Measurements from ENCODE around the gene JAZF1.

The JAZF1 gene

GRCh38 chr7:28144266-28144665 lies 36.3 kb downstream of the JAZF1 start:
- TF ChIP-seq TCF12 (IDR thresholded peaks at IDR 0.05; ENCODE audit: low read depth) (no peak), REST (IDR thresholded peaks at IDR 0.05; ENCODE audit: low read depth) (no peak), MAX (IDR thresholded peaks at IDR 0.05) (no peak), FOXM1 (IDR thresholded peaks at IDR 0.05; ENCODE audit: borderline replicate concordance, low read depth) (no peak), EP300 (IDR thresholded peaks at IDR 0.05; ENCODE audit: borderline replicate concordance) (no peak), NFIC (IDR thresholded peaks at IDR 0.05) (no peak), EGR1 (IDR thresholded peaks at IDR 0.05) (no peak), ZBTB7A (IDR thresholded peaks at IDR 0.05; ENCODE audit: low read depth) (no peak)

DNA sequence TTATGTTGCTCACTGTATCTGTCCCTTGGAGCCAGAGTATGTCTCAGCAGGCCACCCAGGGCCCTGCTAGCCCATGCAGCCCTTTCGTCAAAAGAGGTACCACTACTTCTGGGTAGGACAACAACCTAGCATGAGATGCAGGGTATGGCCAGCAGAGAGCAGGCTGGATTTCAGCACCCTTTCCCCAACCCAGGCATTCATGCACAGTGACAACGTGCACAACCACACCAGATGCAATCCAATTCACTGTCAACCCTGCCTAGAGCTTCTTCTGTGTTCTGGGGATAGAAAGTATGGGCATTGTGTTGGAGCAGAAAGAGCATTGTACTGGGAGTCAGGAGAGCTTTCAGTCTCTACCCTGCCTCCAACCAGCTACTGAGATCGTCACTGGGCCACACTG lies 37.9 kb downstream of the JAZF1 start:
- no peak for TF ChIP-seq TCF12 (IDR thresholded peaks at IDR 0.05; ENCODE audit: low read depth)
- TF ChIP-seq CREB1 (IDR thresholded peaks at IDR 0.05; ENCODE audit: low read depth): no peak
- no peak for TF ChIP-seq EGR1 (IDR thresholded peaks at IDR 0.05)
- TF ChIP-seq CEBPB (IDR thresholded peaks at IDR 0.05): no peak
- no peak for TF ChIP-seq RAD21 (IDR thresholded peaks at IDR 0.05; ENCODE audit: low read depth)
- no peak for TF ChIP-seq TEAD4 (IDR thresholded peaks at IDR 0.05)
- TF ChIP-seq EP300 (IDR thresholded peaks at IDR 0.05; ENCODE audit: borderline replicate concordance): no peak

GRCh38 chr7:28140979-28141378 lies 39.6 kb downstream of the JAZF1 start:
- no peak for TF ChIP-seq EGR1 (IDR thresholded peaks at IDR 0.05)
- TF ChIP-seq EP300 (IDR thresholded peaks at IDR 0.05; ENCODE audit: borderline replicate concordance): no peak
- TF ChIP-seq TAF1 (IDR thresholded peaks at IDR 0.05; ENCODE audit: low read depth): no peak
- no peak for TF ChIP-seq CEBPB (IDR thresholded peaks at IDR 0.05)
- TF ChIP-seq ZBTB7A (IDR thresholded peaks at IDR 0.05; ENCODE audit: low read depth): no peak
- no peak for TF ChIP-seq FOXM1 (IDR thresholded peaks at IDR 0.05; ENCODE audit: borderline replicate concordance, low read depth)
- no peak for TF ChIP-seq RAD21 (IDR thresholded peaks at IDR 0.05; ENCODE audit: low read depth)
- TF ChIP-seq CREB1 (IDR thresholded peaks at IDR 0.05; ENCODE audit: low read depth): no peak
- no peak for TF ChIP-seq TCF12 (IDR thresholded peaks at IDR 0.05; ENCODE audit: low read depth)

GRCh38 chr7:28138837-28139236 lies 41.8 kb downstream of the JAZF1 start:
- TF ChIP-seq TEAD4 (IDR thresholded peaks at IDR 0.05) (no peak), CREB1 (IDR thresholded peaks at IDR 0.05; ENCODE audit: low read depth) (no peak), TCF12 (IDR thresholded peaks at IDR 0.05; ENCODE audit: low read depth) (no peak), CEBPB (IDR thresholded peaks at IDR 0.05) (no peak), FOXM1 (IDR thresholded peaks at IDR 0.05; ENCODE audit: borderline replicate concordance, low read depth) (no peak), RAD21 (IDR thresholded peaks at IDR 0.05; ENCODE audit: low read depth) (no peak), TAF1 (IDR thresholded peaks at IDR 0.05; ENCODE audit: low read depth) (no peak), EP300 (IDR thresholded peaks at IDR 0.05; ENCODE audit: borderline replicate concordance) (no peak), ZBTB7A (IDR thresholded peaks at IDR 0.05; ENCODE audit: low read depth) (no peak), MAX (IDR thresholded peaks at IDR 0.05) (no peak), NFIC (IDR thresholded peaks at IDR 0.05) (no peak), YY1 (IDR thresholded peaks at IDR 0.05; ENCODE audit: low read depth) (no peak), REST (IDR thresholded peaks at IDR 0.05; ENCODE audit: low read depth) (no peak), EGR1 (IDR thresholded peaks at IDR 0.05) (no peak)
- TF ChIP-seq, protein P1, sequence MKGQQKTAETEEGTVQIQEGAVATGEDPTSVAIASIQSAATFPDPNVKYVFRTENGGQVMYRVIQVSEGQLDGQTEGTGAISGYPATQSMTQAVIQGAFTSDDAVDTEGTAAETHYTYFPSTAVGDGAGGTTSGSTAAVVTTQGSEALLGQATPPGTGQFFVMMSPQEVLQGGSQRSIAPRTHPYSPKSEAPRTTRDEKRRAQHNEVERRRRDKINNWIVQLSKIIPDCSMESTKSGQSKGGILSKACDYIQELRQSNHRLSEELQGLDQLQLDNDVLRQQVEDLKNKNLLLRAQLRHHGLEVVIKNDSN (IDR thresholded peaks at IDR 0.05): no peak

DNA sequence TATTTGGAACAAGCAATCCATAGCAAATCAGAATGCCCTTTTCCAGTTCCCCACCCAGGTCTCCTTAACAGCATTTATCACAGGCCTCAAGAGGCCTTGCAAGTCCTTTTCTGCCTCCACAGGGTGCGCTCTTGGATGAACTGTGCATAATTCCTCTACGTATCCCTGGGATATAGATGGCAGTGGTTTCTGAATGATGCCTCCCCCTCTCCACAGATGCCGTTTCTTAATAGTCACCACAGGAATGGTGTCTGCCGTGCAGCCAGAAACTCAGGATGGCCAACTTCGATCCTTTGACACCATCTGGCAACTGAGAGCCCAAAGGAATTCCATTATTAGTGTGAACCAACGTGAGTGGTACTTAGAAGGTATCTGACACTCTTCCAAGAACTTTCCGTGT lies 43.1 kb downstream of the JAZF1 start:
- TF ChIP-seq, protein P1 (IDR thresholded peaks at IDR 0.05): no peak
- TF ChIP-seq TCF12 (IDR thresholded peaks at IDR 0.05; ENCODE audit: low read depth): no peak
- no peak for TF ChIP-seq EGR1 (IDR thresholded peaks at IDR 0.05)
- no peak for TF ChIP-seq NFIC (IDR thresholded peaks at IDR 0.05)
- no peak for TF ChIP-seq CEBPB (IDR thresholded peaks at IDR 0.05)
- no peak for TF ChIP-seq TEAD4 (IDR thresholded peaks at IDR 0.05)
- TF ChIP-seq MAX (IDR thresholded peaks at IDR 0.05): no peak
- no peak for TF ChIP-seq TAF1 (IDR thresholded peaks at IDR 0.05; ENCODE audit: low read depth)
- TF ChIP-seq REST (IDR thresholded peaks at IDR 0.05; ENCODE audit: low read depth): no peak
- no peak for TF ChIP-seq CREB1 (IDR thresholded peaks at IDR 0.05; ENCODE audit: low read depth)
- TF ChIP-seq RAD21 (IDR thresholded peaks at IDR 0.05; ENCODE audit: low read depth): no peak
